GM23248 (cell line): ENCODE measurements around the gene CEP164.

Source experiments
- EZH2 ChIP-seq: fragments of 200-600 bp; sonication (generic); IDR thresholded peaks from 2 replicates; pipeline ENCODE4 v1.6.1; 2018; ENCODE audit warnings: antibody characterized with exemption, mild to moderate bottlenecking; ENCODE audit not compliant: insufficient read depth, poor library complexity, severe bottlenecking
- EZH2phosphoT487 ChIP-seq: fragments of 200-600 bp; sonication (generic); IDR thresholded peaks from 2 replicates; pipeline ENCODE4 v1.6.1; 2018; ENCODE audit warnings: antibody characterized with exemption, moderate library complexity, mild to moderate bottlenecking, low read depth; ENCODE audit not compliant: insufficient read depth

DNA sequence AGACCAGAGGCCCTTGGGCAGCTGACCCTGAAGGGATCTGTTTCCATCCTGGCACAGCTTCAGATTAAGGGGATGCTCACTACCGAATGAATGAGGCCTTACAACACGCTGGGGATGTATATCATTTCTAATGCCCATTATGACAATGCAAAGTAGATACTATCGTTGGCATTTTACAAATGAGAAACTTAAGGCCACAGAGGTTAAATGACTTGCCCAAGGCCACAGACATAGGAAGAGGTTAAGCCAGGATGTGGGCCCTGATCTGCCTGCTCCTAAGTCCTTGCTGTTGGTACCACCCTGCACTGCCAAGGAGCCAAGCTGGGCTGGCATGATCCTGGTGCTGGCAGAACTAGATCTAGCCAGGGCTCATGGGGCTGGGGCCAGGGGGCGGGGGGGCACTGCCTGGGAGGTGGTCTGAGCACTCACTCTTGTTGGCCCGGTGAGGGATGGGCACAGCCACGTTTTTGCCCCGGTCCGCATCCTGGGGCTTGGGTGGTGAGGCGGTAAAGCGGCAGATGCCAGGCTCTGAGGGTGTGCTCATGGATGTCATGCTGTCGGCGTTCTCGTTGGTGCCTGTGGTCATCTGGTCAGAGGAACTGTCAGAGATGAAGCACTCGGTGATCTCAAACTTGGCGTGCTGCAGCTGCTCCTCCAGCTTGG, 102.8 kb downstream of the CEP164 start:
- no peak for TF ChIP-seq EZH2
- TF ChIP-seq EZH2phosphoT487: no peak
